GM12864 (cell line): ENCODE data around the gene DNAJB14.

ENCODE experiments used
- DNase-seq: peaks from one replicate; pipeline ENCODE4 v3.0.0-alpha.2; 2011; ENCODE audit warnings: low read depth
- H3K4me3 ChIP-seq: 2 replicates; pipeline ENCODE4 v1.5.1; 2011; ENCODE audit warnings: mild to moderate bottlenecking, low read depth, low read length, control low read depth
- CTCF ChIP-seq: IDR thresholded peaks from 2 replicates; pipeline ENCODE4 v1.5.1; 2011; ENCODE audit warnings: low read depth, mild to moderate bottlenecking, moderate library complexity, low read length, control low read depth, inconsistent platforms; ENCODE audit errors: missing control alignments

The DNAJB14 gene

GRCh38 chr4:99856166-99856565 is 90.3 kb downstream of the DNAJB14 start:
- TF ChIP-seq CTCF: no peak
- no peak for DNase-seq
- H3K4me3 ChIP-seq: no peak overlapping the region

- DNase-seq: peak; percentile 55
- no peak for TF ChIP-seq CTCF
- no peak overlapping the region for H3K4me3 ChIP-seq
These were observed 90.7 kb downstream of the DNAJB14 start for GRCh38 chr4:99855678-99856077.

GRCh38 chr4:99853999-99854398 is 92.4 kb downstream of the DNAJB14 start:
- TF ChIP-seq CTCF: no peak
- DNase-seq: no peak
- no peak overlapping the region for H3K4me3 ChIP-seq

GRCh38 chr4:99853190-99853589 is 93.2 kb downstream of the DNAJB14 start:
- DNase-seq: no peak
- no peak overlapping the region for H3K4me3 ChIP-seq
- no peak for TF ChIP-seq CTCF

- TF ChIP-seq CTCF: no peak
- no peak overlapping the region; the same call in 1 of the 2 replicates for H3K4me3 ChIP-seq
- DNase-seq: no peak
These were observed 94.1 kb downstream of the DNAJB14 start for GRCh38 chr4:99852199-99852749.

- no peak for TF ChIP-seq CTCF
- peak; percentile 72 for DNase-seq
These were observed 97.8 kb downstream of the DNAJB14 start for GRCh38 chr4:99848591-99849001.

GRCh38 chr4:99847362-99847976 is 98.9 kb downstream of the DNAJB14 start:
- DNase-seq: peak; percentile 83

More at GRCh38 chr4:99848591-99849001, 97.8 kb downstream of the DNAJB14 start:
- H3K4me3 ChIP-seq: no peak overlapping the region

More at GRCh38 chr4:99847362-99847976, 98.9 kb downstream of the DNAJB14 start:
- TF ChIP-seq CTCF: no peak
- H3K4me3 ChIP-seq: no peak overlapping the region; the same call in 1 of the 2 replicates
